ENCODE data around the gene FLG. TPM values are rescaled to one million over a fixed set of nuclear protein-coding genes. Genes with fewer than 3 reads are reported as not detected.
"Not testable (repeated sequence)": the region's sequence is repeated elsewhere in the genome, so short reads cannot be mapped to it uniquely, and the experiment has no call there.

Gene FLG
- total and polyA plus RNA-seq, 10 of the 15 experiments (the other 5 are each of a cell fraction or from before 2014, with no cell fraction given) = not detected

- Histone ChIP-seq H3K27ac (ENCODE audit: control insufficient read depth, insufficient read depth) (no peak overlapping the region), H3K4me3 (no peak overlapping the region), H3K27me3 (replicated peaks in 1 of 2; ENCODE audit: control insufficient read depth in 2 of 2, insufficient read depth in 2 of 2, low read length in 1 of 2) (no peaks in the 10 kb centered on the region), H4K20me1 (ENCODE audit: control insufficient read depth, insufficient read depth) (no peaks in the 10 kb centered on the region), H3K36me3 (ENCODE audit: control insufficient read depth in 2 of 2, insufficient read depth in 2 of 2, low read length in 1 of 2) (no peaks in the 10 kb centered on the region), H2AFZ (ENCODE audit: control insufficient read depth, low read depth, low read length) (no peak overlapping the region), H3K79me2 (ENCODE audit: control insufficient read depth, insufficient read depth, low read length) (no peaks in the 10 kb centered on the region), H3K9me3 (replicated peaks; ENCODE audit: control insufficient read depth, insufficient read depth, low read length) (no peaks in the 10 kb centered on the region; the same call in 2 of the 3 replicates), H3K4me1 (ENCODE audit: control insufficient read depth, insufficient read depth, low read length) (no peaks in the 10 kb centered on the region), H3K4me2 (ENCODE audit: control insufficient read depth, insufficient read depth) (no peak overlapping the region), H3K9ac (ENCODE audit: control insufficient read depth, insufficient read depth, low read length) (no peak overlapping the region)
- TF ChIP-seq, protein P1, sequence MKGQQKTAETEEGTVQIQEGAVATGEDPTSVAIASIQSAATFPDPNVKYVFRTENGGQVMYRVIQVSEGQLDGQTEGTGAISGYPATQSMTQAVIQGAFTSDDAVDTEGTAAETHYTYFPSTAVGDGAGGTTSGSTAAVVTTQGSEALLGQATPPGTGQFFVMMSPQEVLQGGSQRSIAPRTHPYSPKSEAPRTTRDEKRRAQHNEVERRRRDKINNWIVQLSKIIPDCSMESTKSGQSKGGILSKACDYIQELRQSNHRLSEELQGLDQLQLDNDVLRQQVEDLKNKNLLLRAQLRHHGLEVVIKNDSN (IDR thresholded peaks at IDR 0.05; ENCODE audit: borderline replicate concordance, extremely low read length, insufficient read depth, low read depth, low read length) = no peak
- TF ChIP-seq CREB1 (IDR thresholded peaks at IDR 0.05; ENCODE audit: low read depth) = no peak
- TF ChIP-seq BMI1 (IDR thresholded peaks at IDR 0.05; ENCODE audit: borderline replicate concordance) = no peak
- no peak for TF ChIP-seq ZNF207 (IDR thresholded peaks at IDR 0.05; ENCODE audit: borderline replicate concordance)
- TF ChIP-seq CBX5 (IDR thresholded peaks at IDR 0.05; ENCODE audit: low read depth) = no peak
- no peak for TF ChIP-seq NFIC (IDR thresholded peaks at IDR 0.05; ENCODE audit: low read depth, low read length)
- no peak for TF ChIP-seq BACH1 (IDR thresholded peaks at IDR 0.05; ENCODE audit: borderline replicate concordance)
- no peak for TF ChIP-seq PAX8 (IDR thresholded peaks at IDR 0.05)
- TF ChIP-seq MXI1 (IDR thresholded peaks at IDR 0.05; ENCODE audit: low read depth, low read length) = no peak
- SMC1A ChIA-PET (ENCODE audit: uncharacterized antibody, unreplicated experiment) = no interaction called here
- no TSS peak for BruUV-seq (replicated peaks)
- FAIRE-seq (no peak), ATAC-seq (no peak), DNase-seq (ENCODE audit: low read depth, low spot score) (no peak)
- intact Hi-C loops (cut with micrococcal nuclease; ENCODE audit: unreplicated experiment) (no loop called here), in situ Hi-C loops (cut with MboI) (no loop called here)
- RAD21 ChIA-PET (ENCODE audit: unreplicated experiment) = no interaction called here
- CTCF ChIA-PET = interaction anchor here (0.6 kb wide), 1 partner anchor 98 kb away, joined by 3 read pairs; no protein-coding TSS in a partner anchor
- POLR2A ChIA-PET = no interaction called here
- WGBS (ENCODE audit: insufficient coverage, insufficient replicate concordance, low lambda C conversion rate, missing lambda C conversion rate) = 49% methylated on average over 9 of the region's 9 CpGs
Observed at GRCh38 chr1:152309955-152310354, 15.1 kb downstream of the FLG start.

DNA sequence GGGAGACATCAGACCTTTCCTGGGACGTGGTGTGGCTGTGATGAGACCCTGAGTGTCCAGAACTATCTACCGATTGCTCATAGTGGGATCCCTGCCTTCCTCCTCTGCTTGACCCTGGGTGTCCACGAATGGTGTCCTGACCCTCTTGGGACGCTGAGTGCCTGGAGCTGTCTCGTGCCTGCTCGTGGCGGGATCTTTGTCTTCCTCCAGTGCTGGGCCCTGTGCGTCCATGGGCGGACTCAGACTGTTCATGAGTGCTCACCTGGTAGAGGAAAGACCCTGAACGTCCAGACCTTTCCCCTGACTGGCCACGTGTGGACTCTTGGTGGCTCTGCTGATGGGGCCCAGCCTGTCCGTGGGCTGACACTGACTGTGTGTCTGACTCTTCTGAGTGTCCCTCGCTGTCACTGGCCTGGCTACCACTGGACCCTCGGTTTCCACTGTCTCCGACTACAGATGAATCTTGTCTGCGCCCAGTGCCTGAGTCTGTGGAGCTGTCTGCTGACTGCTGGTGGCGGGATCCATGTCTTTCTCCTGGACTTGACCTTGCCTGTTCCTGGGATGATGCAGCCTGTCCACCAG, 15.6 kb downstream of the FLG start:
- SMC1A ChIA-PET (ENCODE audit: uncharacterized antibody, unreplicated experiment); H3K9me3 ChIP-seq (replicated peaks; ENCODE audit: control insufficient read depth, insufficient read depth, low read length); DNase-seq (ENCODE audit: low read depth, low spot score); RAD21 ChIA-PET (ENCODE audit: unreplicated experiment); ATAC-seq; FAIRE-seq; H3K79me2 ChIP-seq (ENCODE audit: control insufficient read depth, insufficient read depth, low read length); in situ Hi-C loops (cut with MboI); H4K20me1 ChIP-seq (ENCODE audit: control insufficient read depth, insufficient read depth); CTCF ChIA-PET; POLR2A ChIA-PET; H3K4me1 ChIP-seq (ENCODE audit: control insufficient read depth, insufficient read depth, low read length); H3K27ac ChIP-seq (ENCODE audit: control insufficient read depth, insufficient read depth); H3K4me2 ChIP-seq (ENCODE audit: control insufficient read depth, insufficient read depth); H2AFZ ChIP-seq (ENCODE audit: control insufficient read depth, low read depth, low read length); H3K4me3 ChIP-seq; H3K27me3 ChIP-seq (replicated peaks in 1 of 2; ENCODE audit: control insufficient read depth in 2 of 2, insufficient read depth in 2 of 2, low read length in 1 of 2); BruUV-seq (replicated peaks); intact Hi-C loops (cut with micrococcal nuclease; ENCODE audit: unreplicated experiment); H3K36me3 ChIP-seq (ENCODE audit: control insufficient read depth in 2 of 2, insufficient read depth in 2 of 2, low read length in 1 of 2); H3K9ac ChIP-seq (ENCODE audit: control insufficient read depth, insufficient read depth, low read length): not testable (repeated sequence)
- 32% methylated on average over 17 of the region's 17 CpGs for WGBS (ENCODE audit: insufficient coverage, insufficient replicate concordance, low lambda C conversion rate, missing lambda C conversion rate)

DNA sequence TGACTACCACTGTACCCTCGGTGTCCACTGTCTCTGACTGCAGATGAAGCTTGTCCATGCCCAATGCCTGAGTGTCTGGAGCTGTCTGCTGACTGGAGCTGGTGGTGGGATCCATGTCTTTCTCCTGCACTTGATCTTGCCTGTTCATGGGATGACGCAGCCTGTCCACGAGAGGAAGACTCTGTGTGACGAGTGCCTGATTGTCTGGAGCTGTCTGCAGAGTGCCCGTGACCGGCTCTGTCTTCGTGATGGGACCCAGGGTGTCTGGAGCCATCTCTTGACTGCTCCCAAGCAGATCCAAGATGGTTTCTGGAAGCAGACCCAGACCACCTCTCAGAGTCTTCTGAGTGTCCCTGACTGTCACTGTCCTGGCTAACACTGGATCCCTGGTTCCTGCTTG, 16.3 kb downstream of the FLG start:
- CTCF ChIA-PET; H3K4me3 ChIP-seq; H3K27me3 ChIP-seq (replicated peaks in 1 of 2; ENCODE audit: control insufficient read depth in 2 of 2, insufficient read depth in 2 of 2, low read length in 1 of 2); SMC1A ChIA-PET (ENCODE audit: uncharacterized antibody, unreplicated experiment); H3K36me3 ChIP-seq (ENCODE audit: control insufficient read depth in 2 of 2, insufficient read depth in 2 of 2, low read length in 1 of 2); H3K4me2 ChIP-seq (ENCODE audit: control insufficient read depth, insufficient read depth); H3K9ac ChIP-seq (ENCODE audit: control insufficient read depth, insufficient read depth, low read length); H3K9me3 ChIP-seq (replicated peaks; ENCODE audit: control insufficient read depth, insufficient read depth, low read length); DNase-seq (ENCODE audit: low read depth, low spot score); H4K20me1 ChIP-seq (ENCODE audit: control insufficient read depth, insufficient read depth); H2AFZ ChIP-seq (ENCODE audit: control insufficient read depth, low read depth, low read length); FAIRE-seq; H3K79me2 ChIP-seq (ENCODE audit: control insufficient read depth, insufficient read depth, low read length); H3K27ac ChIP-seq (ENCODE audit: control insufficient read depth, insufficient read depth); ATAC-seq; RAD21 ChIA-PET (ENCODE audit: unreplicated experiment); POLR2A ChIA-PET; in situ Hi-C loops (cut with MboI); intact Hi-C loops (cut with micrococcal nuclease; ENCODE audit: unreplicated experiment); H3K4me1 ChIP-seq (ENCODE audit: control insufficient read depth, insufficient read depth, low read length); BruUV-seq (replicated peaks): not testable (repeated sequence)
- WGBS (ENCODE audit: insufficient coverage, insufficient replicate concordance, low lambda C conversion rate, missing lambda C conversion rate) = 33% methylated on average over 7 of the region's 7 CpGs
